Right lobe of liver (tissue), 6 donors: ENCODE measurements around the gene PIGL. TPM values are rescaled to one million over a fixed set of nuclear protein-coding genes. Genes with fewer than 3 reads are reported as not detected.

Experiments
- ATAC-seq, 4 donors: fragments of 200-7000 bp; cut with Tn5 transposase; one replicate each; pipeline ENCODE4 v1.9.1; 2020; ENCODE audit warnings: mild to moderate bottlenecking in 4 of 4, moderate library complexity in 4 of 4
- DNase-seq, 3 donors: peaks; one replicate each; pipeline ENCODE4 v3.0.0-alpha.2; 2020
- H3K27ac ChIP-seq, 3 donors: fragments of 200-600 bp; one replicate each; pipeline ENCODE4 v1.8.0; 2022
- H3K27me3 ChIP-seq, 2 donors: fragments of 200-600 bp; one replicate each; pipeline ENCODE4 v1.8.0; 2022
- H3K36me3 ChIP-seq, 4 donors: fragments of 200-600 bp; sonication (generic) in 1 of 4; one replicate each; pipeline versions ENCODE4 v1.5.1 to v1.8.0; 2017 to 2022; ENCODE audit warnings: control low read depth in 1 of 4
- H3K4me1 ChIP-seq, 4 donors: fragments of 200-600 bp; sonication (generic) in 1 of 4; one replicate each; pipeline versions ENCODE4 v1.5.1 to v1.8.0; 2017 to 2022; ENCODE audit warnings: control low read depth in 1 of 4
- H3K4me3 ChIP-seq, 3 donors: fragments of 200-600 bp; one replicate each; pipeline ENCODE4 v1.8.0; 2022
- H3K9me3 ChIP-seq, 4 donors: fragments of 200-600 bp; sonication (generic) in 1 of 4; one replicate each; pipeline versions ENCODE4 v1.5.1 to v1.8.0; 2017 to 2022; ENCODE audit warnings: control low read depth in 1 of 4
- CTCF ChIP-seq, 4 donors: fragments of 200-600 bp in 3 of 4; fragments of 450-650 bp in 1 of 4; IDR thresholded peaks; one replicate each; pipeline versions ENCODE4 v1.5.1 to v1.8.0; 2016 to 2022; ENCODE audit warnings: antibody characterized with exemption in 4 of 4, mild to moderate bottlenecking in 2 of 4
- POLR2A ChIP-seq: fragments of 450-650 bp; IDR thresholded peaks from one replicate; pipeline ENCODE4 v1.6.1; 2017; ENCODE audit warnings: antibody characterized with exemption, mild to moderate bottlenecking
- WGBS: methylation state at CpG from one replicate; pipeline ENCODE4 v1.1.6; 2018; ENCODE audit warnings: low coverage, low lambda C conversion rate; ENCODE audit not compliant: insufficient coverage; ENCODE audit errors: missing lambda C conversion rate; 5-methylcytosine and 5-hydroxymethylcytosine counted together
- intact Hi-C, 2 donors: fragments of 100-400 bp; cut with DNase I; formaldehyde crosslinking; loops; one replicate each; pipeline versions ENCODE4 v1.11.2 to v1.14.1; 2022
- long read RNA-seq: library from polyadenylated mRNA; unstranded; transcript quantifications from one replicate; pipeline ENCODE4 v2.0.0, GENCODE V29; 2019
- total RNA-seq, 6 experiments: library from RNA; depleted of rRNA in 2 of 6; stranded (reverse); fragments of >200 nt in 2 of 6; fragmentation: NEBNext Ultra II Directional in 3 of 6; extraction: Animal tissue kit (Norgen Biotek cat#: 25700) in 3 of 6; gene quantifications; one replicate each; pipeline versions ENCODE4 v1.1.0 to v1.2.4, GENCODE V29; 2016 to 2023
- donor health status: DM: no; HTN: yes; CAD: no.
- donor health status: DM: no; HTN: no; CAD: no.
- donor health status: DM: no; HTN: no; CAD: no.
- donor health status: DM: no; HTN: yes; CAD: no.
- donor health status: DM: no; HTN: yes; CAD: no.

PIGL gene
- total RNA-seq = 10 to 100 TPM in 5 of 6 experiments, 1 to 10 TPM in 1; 8.5 to 29.7 (median 14.9) TPM
- long read RNA-seq, partial matches to known transcripts = 0 of 2 reads
- long read RNA-seq, other reads (novel, unspliced or antisense) = 2 of 2 reads

GRCh38 chr17:16217002-16217635 is at the start of gene PIGL:
Gene PIGL, plus strand, starts transcription at chr17:16217210. Its CDS starts 17 bp downstream, at chr17:16217227.
- ATAC-seq = peak; percentile 67 to 79 (median 73)
- Histone ChIP-seq H3K9me3 (no peaks in the 10 kb centered on the region), H3K36me3 (no peaks in the 10 kb centered on the region), H3K4me3 (peak within 1 kb of the TSS; percentile 95 to 98 (median 97)), H3K27me3 (no peaks in the 10 kb centered on the region), H3K4me1 (peaks cover 0 to 35% (median 15%) of the 10 kb centered on the region in 4 donors), H3K27ac (peak within 1 kb of the TSS; percentile 94 to 98 (median 96))
- WGBS = 0% methylated on average over 9 of the region's 29 CpGs
- peak; percentile 84 to 91 (median 88) for DNase-seq
- TF ChIP-seq CTCF (IDR thresholded peaks at IDR 0.05) (no peak), POLR2A (peak; percentile 67)
- intact Hi-C loops = no loop called here

DNA sequence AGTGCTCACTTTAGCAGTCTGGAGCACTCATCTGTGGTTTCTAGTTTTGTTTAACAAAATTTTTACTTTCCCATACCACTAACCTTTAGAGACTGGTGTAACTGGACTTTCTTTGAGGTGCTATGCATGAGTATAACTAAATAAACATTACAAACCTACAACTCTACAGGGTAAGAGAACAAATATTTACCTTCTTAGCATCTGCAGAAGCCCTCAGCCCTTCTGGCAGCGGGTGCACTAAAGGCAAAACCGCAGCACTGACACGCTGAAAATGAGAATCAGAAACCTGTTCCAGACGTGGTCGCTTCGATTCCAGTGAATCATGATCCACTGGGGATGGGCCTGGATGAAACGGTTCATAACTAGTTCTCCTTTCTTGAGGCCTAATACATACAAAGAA is 45.4 kb upstream of the PIGL start:
- ATAC-seq (peak in 1 of 4 donors; percentile 43), DNase-seq (no peak)
- WGBS = 77% methylated on average over 7 of the region's 7 CpGs
- peaks cover 0 to 5% (median 4%) of the 10 kb centered on the region in 4 donors for H3K36me3 ChIP-seq
- H3K4me1 ChIP-seq = peaks cover 0 to 14% (median 0%) of the 10 kb centered on the region in 4 donors
- no peak overlapping the region for H3K27ac ChIP-seq
- H3K4me3 ChIP-seq = no peak overlapping the region
- intact Hi-C loops = no loop called here
- TF ChIP-seq POLR2A (no peak), CTCF (IDR thresholded peaks at IDR 0.05) (no peak)
- no peaks in the 10 kb centered on the region for H3K9me3 ChIP-seq
- H3K27me3 ChIP-seq = no peaks in the 10 kb centered on the region

DNA sequence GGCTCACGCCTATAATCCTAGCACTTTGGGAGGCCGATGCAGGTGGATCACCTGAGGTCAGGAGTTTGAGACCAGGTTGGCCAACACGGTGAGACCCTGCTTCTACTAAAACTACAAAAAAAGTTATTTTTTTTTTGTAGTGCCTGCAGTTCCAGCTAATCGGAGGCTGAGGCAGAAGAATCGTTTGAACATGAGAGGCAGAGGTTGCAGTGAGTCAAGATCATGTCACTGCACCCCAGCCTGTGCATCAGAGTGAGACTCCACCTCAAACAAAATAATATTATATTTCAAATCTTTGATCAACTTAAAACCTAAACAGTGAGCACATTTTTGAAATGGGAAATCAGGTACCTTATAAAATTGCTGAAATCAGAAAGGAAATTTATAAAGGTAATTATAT is 38.2 kb upstream of the PIGL start:
- DNase-seq (no peak), ATAC-seq (no peak)
- Histone ChIP-seq H3K27ac (no peak overlapping the region), H3K9me3 (no peaks in the 10 kb centered on the region), H3K36me3 (no peaks in the 10 kb centered on the region), H3K4me3 (no peak overlapping the region), H3K4me1 (no peaks in the 10 kb centered on the region), H3K27me3 (no peaks in the 10 kb centered on the region)
- no peak for TF ChIP-seq POLR2A
- no peak for TF ChIP-seq CTCF (IDR thresholded peaks at IDR 0.05)
- 87% methylated on average over 5 of the region's 5 CpGs for WGBS
- intact Hi-C loops = no loop called here

DNA sequence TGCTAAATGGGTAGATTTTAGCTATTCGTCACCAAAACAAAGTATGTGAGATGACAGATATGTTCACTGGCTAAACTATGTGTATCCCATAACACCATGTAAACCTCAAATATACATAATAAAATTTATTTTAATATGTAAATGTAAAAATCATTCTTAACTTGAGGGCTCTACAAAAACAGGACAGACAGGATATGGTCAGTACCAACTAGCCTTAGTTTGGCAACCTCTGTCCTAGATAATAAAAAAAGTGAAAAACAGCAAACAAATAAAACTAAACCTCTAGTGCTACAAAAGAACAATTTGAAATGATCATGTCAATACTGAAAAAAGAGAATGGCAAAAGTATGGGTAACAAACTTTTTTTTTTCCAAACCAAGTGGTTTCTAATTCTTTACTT is 35.4 kb upstream of the PIGL start:
- H3K4me3 ChIP-seq = no peak overlapping the region
- H3K36me3 ChIP-seq = peaks cover 0 to 11% (median 5%) of the 10 kb centered on the region in 4 donors
- TF ChIP-seq POLR2A (no peak), CTCF (IDR thresholded peaks at IDR 0.05) (no peak)
- H3K9me3 ChIP-seq = no peaks in the 10 kb centered on the region
- no peaks in the 10 kb centered on the region for H3K4me1 ChIP-seq
- intact Hi-C loops = no loop called here
- 100% methylated on average over 1 of the region's 1 CpG for WGBS
- no peaks in the 10 kb centered on the region for H3K27me3 ChIP-seq
- DNase-seq (no peak), ATAC-seq (no peak)
- no peak overlapping the region for H3K27ac ChIP-seq
